Mesenchymal stem cell (in vitro differentiated cells and primary cell): ENCODE results near the gene PPP2CA.
A peak's percentile ranks its signal among the peaks of the same experiment; 100 is the strongest.
"Not testable (repeated sequence)": the region's sequence is repeated elsewhere in the genome, so short reads cannot be mapped to it uniquely, and the experiment has no call there.

ENCODE experiments used
- DNase-seq: peaks from one replicate; pipeline ENCODE4 v3.0.0-alpha.2; 2013
- H2AFZ ChIP-seq: one replicate; pipeline ENCODE4 v1.6.1; 2013; ENCODE audit warnings: low read depth, mild to moderate bottlenecking, control low read depth, inconsistent platforms, low read length, moderate library complexity
- H2AK5ac ChIP-seq: 2 replicates; pipeline ENCODE4 v1.6.1; 2013; ENCODE audit warnings: low read length, moderate library complexity, mild to moderate bottlenecking, inconsistent platforms; ENCODE audit not compliant: severe bottlenecking
- H2BK120ac ChIP-seq: one replicate; pipeline ENCODE4 v1.6.1; 2013; ENCODE audit warnings: low read depth, mild to moderate bottlenecking, inconsistent platforms, low read length, moderate library complexity
- H2BK12ac ChIP-seq, 2 experiments: one replicate each; pipeline ENCODE4 v1.6.1; 2013; ENCODE audit warnings: inconsistent platforms in 2 of 2, low read length in 2 of 2, mild to moderate bottlenecking in 2 of 2, moderate library complexity in 2 of 2, control low read depth in 1 of 2
- H2BK15ac ChIP-seq: one replicate; pipeline ENCODE4 v1.6.1; 2013; ENCODE audit warnings: mild to moderate bottlenecking, low read depth, inconsistent platforms; ENCODE audit not compliant: poor library complexity, severe bottlenecking
- H2BK5ac ChIP-seq: 2 replicates; pipeline ENCODE4 v1.6.1; 2013; ENCODE audit warnings: low read depth, mild to moderate bottlenecking, low read length, control low read depth, inconsistent platforms; ENCODE audit not compliant: poor library complexity, severe bottlenecking
- H3K14ac ChIP-seq, 2 experiments: one replicate each; pipeline ENCODE4 v1.6.1; 2013; ENCODE audit warnings: inconsistent platforms in 2 of 2, low read length in 2 of 2, control low read depth in 1 of 2, mild to moderate bottlenecking in 1 of 2, moderate library complexity in 1 of 2
- H3K18ac ChIP-seq, 2 experiments: one replicate each; pipeline ENCODE4 v1.6.1; 2013; ENCODE audit warnings: inconsistent platforms in 2 of 2, low read length in 2 of 2, control low read depth in 1 of 2, low read depth in 1 of 2, mild to moderate bottlenecking in 1 of 2
- H3K23ac ChIP-seq, 2 experiments: one replicate each; pipeline ENCODE4 v1.6.1; 2013; ENCODE audit warnings: inconsistent platforms in 2 of 2, low read length in 2 of 2, mild to moderate bottlenecking in 2 of 2, moderate library complexity in 2 of 2, control low read depth in 1 of 2
- H3K27ac ChIP-seq: 2 replicates; pipeline ENCODE4 v1.5.1; 2013; ENCODE audit warnings: mild to moderate bottlenecking, moderate library complexity, low read length, control low read depth, inconsistent platforms; ENCODE audit not compliant: poor library complexity, severe bottlenecking
- H3K27me3 ChIP-seq, 2 experiments: 2 replicates each; pipeline versions ENCODE4 v1.6.1 to v1.7.0; 2013; ENCODE audit warnings: low read length in 2 of 2, mild to moderate bottlenecking in 2 of 2, moderate library complexity in 2 of 2, control low read depth in 1 of 2, inconsistent platforms in 1 of 2; ENCODE audit not compliant: control insufficient read depth in 1 of 2, insufficient read depth in 1 of 2
- H3K36me3 ChIP-seq, 2 experiments: 2 replicates each; pipeline versions ENCODE4 v1.6.1 to v1.7.0; 2013; ENCODE audit warnings: low read length in 2 of 2, control low read depth in 1 of 2, inconsistent platforms in 1 of 2, low read depth in 1 of 2, mild to moderate bottlenecking in 1 of 2; ENCODE audit not compliant: insufficient read depth in 2 of 2, control insufficient read depth in 1 of 2
- H3K4ac ChIP-seq, 2 experiments: one replicate each; pipeline ENCODE4 v1.6.1; 2013; ENCODE audit warnings: inconsistent platforms in 2 of 2, low read length in 2 of 2, mild to moderate bottlenecking in 2 of 2, moderate library complexity in 2 of 2, control low read depth in 1 of 2, low read depth in 1 of 2
- H3K4me1 ChIP-seq: 2 replicates; pipeline ENCODE4 v1.6.1; 2013; ENCODE audit warnings: low read depth, low read length, control low read depth; ENCODE audit not compliant: control insufficient read depth, insufficient read depth
- H3K4me2 ChIP-seq: 2 replicates; pipeline ENCODE4 v1.6.1; 2013; ENCODE audit warnings: low read length, mild to moderate bottlenecking, inconsistent platforms; ENCODE audit not compliant: poor library complexity, severe bottlenecking
- H3K4me3 ChIP-seq, 2 experiments: 2 replicates each; pipeline versions ENCODE4 v1.5.1 to v1.7.0; 2013; ENCODE audit warnings: low read length in 2 of 2, mild to moderate bottlenecking in 2 of 2, control low read depth in 1 of 2, low read depth in 1 of 2; ENCODE audit not compliant: insufficient read depth in 1 of 2
- H3K79me1 ChIP-seq: replicated peaks from 2 replicates; pipeline ENCODE4 v1.6.1; 2013; ENCODE audit warnings: mild to moderate bottlenecking, control low read depth, low read length, inconsistent platforms; ENCODE audit not compliant: poor library complexity, severe bottlenecking
- H3K9ac ChIP-seq: 2 replicates; pipeline ENCODE4 v1.7.0; 2013; ENCODE audit warnings: mild to moderate bottlenecking, low read length, moderate library complexity
- H3K9me3 ChIP-seq: 2 replicates; pipeline ENCODE4 v1.7.0; 2013; ENCODE audit warnings: mild to moderate bottlenecking, low read length; ENCODE audit not compliant: control insufficient read depth
- H4K8ac ChIP-seq: one replicate; pipeline ENCODE4 v1.6.1; 2013; ENCODE audit warnings: inconsistent platforms, mild to moderate bottlenecking, low read length, moderate library complexity
- H4K91ac ChIP-seq: one replicate; pipeline ENCODE4 v1.6.1; 2013; ENCODE audit warnings: mild to moderate bottlenecking, low read length, inconsistent platforms
- WGBS: methylation state at CpG from one replicate; pipeline ENCODE4 v1.1.7; 2013; ENCODE audit warnings: mixed read lengths; 5-methylcytosine and 5-hydroxymethylcytosine counted together

Gene PPP2CA

DNA sequence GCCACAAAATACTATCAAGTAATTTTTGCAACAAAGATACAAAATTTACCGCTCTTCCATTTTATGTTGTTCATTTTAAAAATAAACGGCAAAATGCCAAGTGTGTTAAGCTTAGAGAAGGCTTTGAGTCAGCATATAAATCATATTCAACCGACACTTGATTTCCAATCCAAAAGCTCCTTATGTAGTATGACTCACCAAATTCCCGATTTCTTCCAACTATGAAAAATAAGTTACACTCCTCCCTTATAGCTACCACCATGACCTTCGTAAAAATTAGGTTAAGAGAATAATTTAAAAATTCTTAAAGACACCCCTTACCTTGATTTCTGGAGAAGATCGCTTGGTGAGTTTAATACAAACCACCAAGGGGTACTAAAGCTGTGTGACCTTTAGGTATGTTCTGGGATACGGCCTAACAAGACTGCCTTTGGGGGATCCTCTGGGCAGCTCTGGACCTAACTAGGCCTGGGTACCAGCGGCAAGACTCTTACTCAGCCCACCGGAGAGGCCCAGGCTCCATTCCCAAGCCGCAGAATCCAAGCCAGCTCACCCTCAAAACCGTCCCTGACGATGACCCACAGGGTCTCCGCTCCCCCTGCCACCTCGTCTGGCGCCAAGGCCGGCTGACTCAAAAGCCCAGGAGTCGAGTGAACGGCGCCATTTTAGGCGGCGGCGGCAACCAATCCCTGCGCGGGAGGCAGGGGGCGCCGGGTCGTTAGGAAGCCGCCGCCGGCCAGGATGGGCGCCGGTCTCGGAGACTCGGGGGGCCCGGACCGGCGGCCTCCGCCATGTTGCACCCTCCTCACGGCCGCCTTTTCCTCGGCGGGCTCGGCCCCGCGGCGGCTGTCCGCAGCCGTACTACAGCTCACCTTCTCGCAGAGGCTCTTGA, 739 bp downstream of the PPP2CA start:
- H3K36me3 ChIP-seq, result peaks cover 0 to 7% of the 10 kb centered on the region in 2 experiments
- peak overlapping the region; percentile 87 for H2AK5ac ChIP-seq
- peaks cover 11% of the 10 kb centered on the region for H3K79me1 ChIP-seq
- peaks cover 8% of the 10 kb centered on the region for H3K4me1 ChIP-seq
- H3K4me2 ChIP-seq, result peak overlapping the region; percentile 49
- H3K23ac ChIP-seq, result peak overlapping the region; percentile 100
- peak overlapping the region; percentile 100 for H4K91ac ChIP-seq
- peak overlapping the region; percentile 92 for H2BK120ac ChIP-seq
- H2BK12ac ChIP-seq, result peak overlapping the region; percentile 72 to 84
- H3K18ac ChIP-seq, result peak overlapping the region; percentile 100
- peak overlapping the region in 1 of 2 experiments; percentile 100 for H3K14ac ChIP-seq
- peak overlapping the region; percentile 96 for H2BK5ac ChIP-seq
- H3K4ac ChIP-seq, result peak overlapping the region; percentile 99 to 100
- peak overlapping the region; percentile 99 for H4K8ac ChIP-seq
- peak overlapping the region; percentile 67 for H2BK15ac ChIP-seq
- H3K4me3 ChIP-seq, result peak overlapping the region; percentile 97 to 100
- H2AFZ ChIP-seq, result peak overlapping the region; percentile 93
- H3K27ac ChIP-seq, result peak overlapping the region; percentile 95
- under 1% methylated on average over 43 of the region's 49 CpGs for WGBS
- H3K9me3 ChIP-seq, result no peaks in the 10 kb centered on the region
- DNase-seq, result peak; percentile 86
- no peaks in the 10 kb centered on the region for H3K27me3 ChIP-seq
- H3K9ac ChIP-seq, result peak overlapping the region; percentile 99

DNA sequence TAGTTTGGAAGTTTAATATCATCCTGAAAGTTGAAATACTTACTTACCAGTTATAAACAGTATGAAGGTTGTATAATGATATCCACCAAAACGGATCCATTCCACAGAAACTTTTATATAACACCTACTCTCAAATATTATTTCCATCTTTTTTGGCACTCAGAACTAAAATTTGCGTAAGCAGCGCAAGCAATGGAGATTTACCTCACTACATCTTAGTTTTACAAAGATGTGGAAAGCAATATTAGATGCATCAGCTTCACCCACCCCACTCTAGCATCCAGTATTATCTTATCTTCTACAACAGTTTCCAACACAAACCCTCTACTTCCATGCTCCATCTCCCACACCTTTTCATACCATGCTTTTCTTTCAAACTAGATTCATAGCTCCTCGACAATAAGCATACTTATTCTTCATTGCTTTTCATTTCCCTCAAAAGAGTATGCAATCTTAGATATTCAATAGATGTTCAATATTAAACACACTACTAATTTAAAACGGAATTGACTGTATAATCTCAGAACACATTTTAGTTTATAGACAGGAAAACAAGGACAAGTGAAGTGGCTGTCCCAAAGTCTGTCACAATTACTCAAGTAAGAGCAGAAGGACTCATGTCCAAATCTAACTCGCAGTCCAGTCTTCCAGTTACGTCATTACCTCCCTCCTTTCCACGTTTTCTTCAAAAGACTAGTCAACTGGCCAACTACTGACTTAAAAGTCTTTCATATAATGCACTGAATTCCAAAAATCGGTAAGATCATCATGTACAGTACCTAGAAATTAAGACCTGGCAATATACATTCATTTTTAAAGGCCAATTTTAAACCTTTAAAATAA, 2.2 kb downstream of the PPP2CA start:
- H3K9ac ChIP-seq, result peak overlapping the region; percentile 99
- H2AK5ac ChIP-seq, result no peak overlapping the region
- no peak overlapping the region for H2BK120ac ChIP-seq
- peaks cover 10% of the 10 kb centered on the region for H3K4me1 ChIP-seq
- no peaks in the 10 kb centered on the region for H3K9me3 ChIP-seq
- H3K4me2 ChIP-seq, result peak overlapping the region; percentile 78
- H2BK5ac ChIP-seq, result no peak overlapping the region
- WGBS, result 57% methylated on average over 9 of the region's 9 CpGs
- H3K36me3 ChIP-seq, result peaks cover 3 to 7% of the 10 kb centered on the region in 2 experiments
- no peak overlapping the region for H3K14ac ChIP-seq
- DNase-seq, result peak; percentile 54
- peaks cover 11% of the 10 kb centered on the region for H3K79me1 ChIP-seq
- no peak overlapping the region for H3K18ac ChIP-seq
- no peak overlapping the region for H3K4ac ChIP-seq
- no peak overlapping the region for H2BK15ac ChIP-seq
- no peak overlapping the region for H3K27ac ChIP-seq
- H3K27me3 ChIP-seq, result no peaks in the 10 kb centered on the region
- H3K4me3 ChIP-seq, result peak overlapping the region in 1 of 2 experiments; percentile 97
- H4K91ac ChIP-seq, result no peak overlapping the region
- no peak overlapping the region for H2AFZ ChIP-seq
- H3K23ac ChIP-seq, result no peak overlapping the region
- H4K8ac ChIP-seq, result no peak overlapping the region
- H2BK12ac ChIP-seq, result no peak overlapping the region

DNA sequence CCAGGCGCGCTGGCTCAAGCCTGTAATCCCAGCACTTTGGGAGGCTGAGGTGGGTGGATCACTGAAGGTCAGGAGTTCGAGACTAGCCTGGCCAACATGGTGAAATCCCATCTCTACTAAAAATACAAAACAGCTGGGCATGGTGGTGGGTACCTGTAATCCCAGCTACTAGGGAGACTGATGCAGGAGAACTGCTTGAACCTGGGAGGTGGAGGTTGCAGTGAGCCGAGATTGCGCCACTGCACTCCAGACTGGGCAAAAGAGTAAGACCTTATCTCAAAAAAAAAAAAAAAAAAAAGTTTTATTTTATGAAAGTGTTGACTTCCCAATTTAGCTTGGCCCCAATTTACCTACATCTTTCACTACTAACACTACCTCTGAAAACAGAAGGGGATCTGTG, 4.2 kb downstream of the PPP2CA start:
- peak overlapping the region; percentile 99 for H3K9ac ChIP-seq
- H3K4ac ChIP-seq, H4K91ac ChIP-seq, H2AK5ac ChIP-seq, H3K27ac ChIP-seq, H3K18ac ChIP-seq, H3K14ac ChIP-seq, H2BK5ac ChIP-seq, H4K8ac ChIP-seq, H3K9me3 ChIP-seq, H2BK12ac ChIP-seq, H3K4me3 ChIP-seq, H2BK15ac ChIP-seq, H3K27me3 ChIP-seq, H3K23ac ChIP-seq, H2AFZ ChIP-seq, H2BK120ac ChIP-seq, DNase-seq, H3K4me2 ChIP-seq, H3K4me1 ChIP-seq, H3K36me3 ChIP-seq, H3K79me1 ChIP-seq: not testable (repeated sequence)
- 100% methylated on average over 3 of the region's 5 CpGs for WGBS

DNA sequence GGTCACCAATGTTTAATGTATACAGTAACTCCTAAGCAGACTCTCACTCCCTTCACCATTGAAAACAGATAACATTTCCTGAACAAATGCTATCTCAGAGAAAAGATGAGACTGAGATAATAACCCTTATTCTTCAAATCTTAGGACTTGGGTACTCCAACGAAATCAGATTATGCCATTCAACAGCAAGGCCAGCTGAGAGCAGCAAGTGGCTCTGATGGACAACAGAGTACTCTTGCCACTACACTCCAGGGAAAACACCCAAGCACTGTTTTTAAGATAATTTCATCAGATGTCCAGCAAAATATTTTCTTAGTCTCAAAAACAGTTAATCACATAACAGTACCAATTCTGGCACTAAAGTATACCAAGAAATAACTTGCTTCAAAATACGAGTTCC, 10.1 kb downstream of the PPP2CA start:
- Histone ChIP-seq H3K27me3 (no peaks in the 10 kb centered on the region), H3K4me3 (no peak overlapping the region), H3K79me1 (no peaks in the 10 kb centered on the region), H3K9me3 (peaks cover 9% of the 10 kb centered on the region), H2BK5ac (no peak overlapping the region), H3K27ac (no peak overlapping the region), H3K23ac (no peak overlapping the region), H4K91ac (no peak overlapping the region), H2BK12ac (no peak overlapping the region), H2BK120ac (no peak overlapping the region), H3K36me3 (peaks cover 9 to 15% of the 10 kb centered on the region in 2 experiments), H2BK15ac (no peak overlapping the region), H3K4me2 (no peak overlapping the region), H2AK5ac (no peak overlapping the region), H3K18ac (no peak overlapping the region), H3K4me1 (peaks cover 2% of the 10 kb centered on the region), H2AFZ (no peak overlapping the region), H3K9ac (no peak overlapping the region), H3K14ac (no peak overlapping the region), H4K8ac (no peak overlapping the region), H3K4ac (no peak overlapping the region)
- WGBS, result 98% methylated on average over 2 of the region's 2 CpGs
- no peak for DNase-seq
